IMR-90 (cell line): ENCODE data around the gene SMTNL1. TPM values are rescaled to one million over a fixed set of nuclear protein-coding genes. Genes with fewer than 3 reads are reported as not detected.

Experiments used
- ATAC-seq: fragments of 200-7000 bp; cut with Tn5 transposase; 2 replicates; pipeline ENCODE4 v1.9.1; 2020; ENCODE audit warnings: low read depth, mild to moderate bottlenecking, moderate library complexity
- BruUV-seq: library from RNA; stranded (reverse); fragments of 400-500 nt; replicated peaks from 2 replicates; lab custom pipeline; 2021; lab: Mats Ljungman, UMichigan
- CTCF ChIA-PET: fragments of 300-600 bp; formaldehyde crosslinking; extraction: SDS; loops from one replicate; lab custom pipeline; 2021; ENCODE audit warnings: antibody characterized with exemption; lab: Yijun Ruan, JAX
- POLR2A ChIA-PET: fragments of 300-600 bp; sonication (Branson Sonifier 250); formaldehyde crosslinking; loops from one replicate; lab custom pipeline; 2022; ENCODE audit warnings: antibody characterized with exemption; ENCODE audit not compliant: unreplicated experiment; lab: Charles Lee
- DNase-seq: peaks from one replicate; pipeline ENCODE4 v3.0.0; 2013
- H2AFZ ChIP-seq: replicated peaks from 2 replicates; pipeline ENCODE3; 2013; ENCODE audit warnings: low read length, mild to moderate bottlenecking; ENCODE audit not compliant: poor library complexity
- H2AK5ac ChIP-seq: 2 replicates; pipeline ENCODE4 v1.6.1; 2013; ENCODE audit warnings: low read depth, low read length, inconsistent platforms
- H2AK9ac ChIP-seq: replicated peaks from 2 replicates; pipeline ENCODE3; 2013; ENCODE audit warnings: mild to moderate bottlenecking, low read depth, low read length, moderate library complexity; ENCODE audit not compliant: poor library complexity
- H2BK120ac ChIP-seq: 2 replicates; pipeline ENCODE4 v1.6.1; 2013; ENCODE audit warnings: low read depth, low read length, inconsistent platforms
- H2BK15ac ChIP-seq: 3 replicates; pipeline ENCODE4 v1.6.1; 2013; ENCODE audit warnings: low read depth, low read length, inconsistent platforms
- H2BK20ac ChIP-seq: 2 replicates; pipeline ENCODE4 v1.6.1; 2013; ENCODE audit warnings: low read depth, mild to moderate bottlenecking, inconsistent platforms, low read length, moderate library complexity
- H2BK5ac ChIP-seq: 2 replicates; pipeline ENCODE4 v1.6.1; 2013; ENCODE audit warnings: mild to moderate bottlenecking, low read depth, low read length, inconsistent platforms; ENCODE audit not compliant: poor library complexity, severe bottlenecking
- H3K14ac ChIP-seq: replicated peaks from 2 replicates; pipeline ENCODE4 v1.6.1; 2013; ENCODE audit warnings: low read depth, low read length, inconsistent platforms
- H3K18ac ChIP-seq: 2 replicates; pipeline ENCODE4 v1.6.1; 2013; ENCODE audit warnings: low read depth, low read length, control low read depth
- H3K23ac ChIP-seq: 2 replicates; pipeline ENCODE4 v1.6.1; 2013; ENCODE audit warnings: low read depth, low read length, inconsistent platforms
- H3K27ac ChIP-seq: 2 replicates; pipeline ENCODE4 v1.5.1; 2013; ENCODE audit warnings: mild to moderate bottlenecking, control low read depth, low read length; ENCODE audit not compliant: insufficient read depth
- H3K27me3 ChIP-seq: 2 replicates; pipeline ENCODE4 v1.6.1; 2013; ENCODE audit warnings: low read length; ENCODE audit not compliant: control insufficient read depth, insufficient read depth
- H3K36me3 ChIP-seq: 2 replicates; pipeline ENCODE4 v1.6.1; 2013; ENCODE audit warnings: low read length, mixed read lengths; ENCODE audit not compliant: control insufficient read depth, insufficient read depth
- H3K4ac ChIP-seq: 2 replicates; pipeline ENCODE4 v1.6.1; 2013; ENCODE audit warnings: low read depth, low read length, inconsistent platforms
- H3K4me1 ChIP-seq: 2 replicates; pipeline ENCODE4 v1.6.1; 2013; ENCODE audit warnings: low read length, mixed read lengths; ENCODE audit not compliant: control insufficient read depth, insufficient read depth
- H3K4me2 ChIP-seq: 2 replicates; pipeline ENCODE4 v1.6.1; 2013; ENCODE audit warnings: low read depth, mild to moderate bottlenecking, control low read depth, low read length, moderate library complexity
- H3K4me3 ChIP-seq: 2 replicates; pipeline ENCODE4 v1.5.1; 2013; ENCODE audit warnings: low read depth, mild to moderate bottlenecking, control low read depth, low read length, moderate library complexity; ENCODE audit not compliant: insufficient read depth
- H3K56ac ChIP-seq: 2 replicates; pipeline ENCODE4 v1.6.1; 2013; ENCODE audit warnings: low read length, inconsistent platforms; ENCODE audit not compliant: insufficient read depth; ENCODE audit errors: extremely low read depth
- H3K79me1 ChIP-seq, 2 experiments: 2 replicates each; pipeline ENCODE4 v1.6.1; 2013; ENCODE audit warnings: low read length in 2 of 2, inconsistent platforms in 1 of 2, low read depth in 1 of 2
- H3K9ac ChIP-seq: 2 replicates; pipeline ENCODE4 v1.6.1; 2013; ENCODE audit warnings: low read depth, low read length, control low read depth
- H3K9me1 ChIP-seq: 2 replicates; pipeline ENCODE4 v1.6.1; 2013; ENCODE audit warnings: low read length, inconsistent platforms; ENCODE audit not compliant: insufficient read depth
- H3K9me3 ChIP-seq: 2 replicates; pipeline ENCODE4 v1.6.1; 2013; ENCODE audit warnings: low read length; ENCODE audit not compliant: control insufficient read depth, insufficient read depth
- H4K20me1 ChIP-seq: 2 replicates; pipeline ENCODE4 v1.6.1; 2013; ENCODE audit warnings: low read length, inconsistent platforms; ENCODE audit not compliant: insufficient read depth
- H4K5ac ChIP-seq: 2 replicates; pipeline ENCODE4 v1.6.1; 2013; ENCODE audit warnings: mild to moderate bottlenecking, low read depth, low read length, control low read depth
- H4K8ac ChIP-seq, 2 experiments: 2 replicates each; pipeline ENCODE4 v1.6.1; 2013; ENCODE audit warnings: low read depth in 2 of 2, low read length in 2 of 2, control low read depth in 1 of 2, inconsistent platforms in 1 of 2
- H4K91ac ChIP-seq: 2 replicates; pipeline ENCODE4 v1.6.1; 2013; ENCODE audit warnings: low read depth, low read length, inconsistent platforms; ENCODE audit not compliant: insufficient read depth
- NFE2L2 ChIP-seq: fragments of 150-350 bp; IDR thresholded peaks from 2 replicates; pipeline ENCODE4 v1.6.1; 2016; ENCODE audit warnings: low read depth, mild to moderate bottlenecking, low read length
- WGBS, 2 experiments: methylation state at CpG; one replicate each; pipeline versions ENCODE4 v1.1.5 to v1.1.7; 2013; ENCODE audit warnings: missing lambda C conversion rate in 2 of 2; ENCODE audit not compliant: insufficient read length in 1 of 2; ENCODE audit errors: extremely low coverage in 2 of 2; 5-methylcytosine and 5-hydroxymethylcytosine counted together
- dilution Hi-C: fragments of 300-500 bp; cut with HindIII; formaldehyde crosslinking; loops from one replicate; pipeline ENCODE4 v1.14.3; 2018; ENCODE audit warnings: low sequenced_read_pairs; ENCODE audit not compliant: unreplicated experiment
- in situ Hi-C: fragments of 300-500 bp; cut with MboI; formaldehyde crosslinking; loops from 3 replicates; pipeline ENCODE4 v1.14.3; 2019; ENCODE audit warnings: low sequenced_read_pairs, inconsistent platforms, mixed read lengths
- intact Hi-C: fragments of 100-400 bp; cut with micrococcal nuclease; formaldehyde crosslinking; loops from 2 replicates; pipeline ENCODE4 v1.10.0; 2022
- polyA plus RNA-seq, 3 experiments: library from polyadenylated mRNA; depleted of rRNA; stranded (reverse); fragments of >200 nt; gene quantifications; 2 replicates each; pipeline ENCODE4 v1.2.3, GENCODE V29; 2012; ENCODE audit warnings: low replicate concordance in 1 of 3
- total RNA-seq: library from RNA; depleted of rRNA; stranded (reverse); fragments of >200 nt; gene quantifications from 2 replicates; pipeline ENCODE4 v1.2.3, GENCODE V29; 2012

SMTNL1 gene
- total and polyA plus RNA-seq, 2 of the 4 experiments (the other 2 are of a cell fraction), result not detected

GRCh38 chr11:57545883-57546282 lies 8.5 kb downstream of the SMTNL1 start:
- no peak overlapping the region for H2AK9ac ChIP-seq
- DNase-seq (no peak), ATAC-seq (no peak)
- BruUV-seq, result no TSS peak
- H4K20me1 ChIP-seq, result no peaks in the 10 kb centered on the region
- H2AFZ ChIP-seq, result no peak overlapping the region
- H3K27me3 ChIP-seq, result peaks cover 11% of the 10 kb centered on the region
- no peak overlapping the region for H2BK15ac ChIP-seq
- H3K18ac ChIP-seq, result no peak overlapping the region
- CTCF ChIA-PET, result no interaction called here
- no peak overlapping the region for H2AK5ac ChIP-seq
- no peaks in the 10 kb centered on the region for H3K4me1 ChIP-seq
- H3K27ac ChIP-seq, result no peak overlapping the region
- TF ChIP-seq NFE2L2, result no peak
- no peaks in the 10 kb centered on the region for H3K9me1 ChIP-seq
- H2BK5ac ChIP-seq, result no peak overlapping the region
- H2BK120ac ChIP-seq, result no peak overlapping the region
- dilution Hi-C loops (no loop called here), intact Hi-C loops (no loop called here), in situ Hi-C loops (no loop called here)
- H3K4ac ChIP-seq, result no peak overlapping the region
- H3K14ac ChIP-seq, result no peak overlapping the region
- H3K9me3 ChIP-seq, result no peaks in the 10 kb centered on the region
- H3K4me3 ChIP-seq, result no peak overlapping the region
- H3K56ac ChIP-seq, result no peak overlapping the region
- H3K23ac ChIP-seq, result no peak overlapping the region
- peaks cover 15% of the 10 kb centered on the region for H3K36me3 ChIP-seq
- no peak overlapping the region for H3K4me2 ChIP-seq
- no peaks in the 10 kb centered on the region for H3K79me1 ChIP-seq
- no peak overlapping the region for H4K5ac ChIP-seq
- 80% methylated on average over 1 of the region's 13 CpGs; no CpG with 5 or more reads in 1 of the 2 experiments for WGBS, 2 experiments
- POLR2A ChIA-PET, result no interaction called here
- no peak overlapping the region for H4K8ac ChIP-seq
- no peak overlapping the region for H2BK20ac ChIP-seq
- no peak overlapping the region for H4K91ac ChIP-seq
- no peak overlapping the region for H3K9ac ChIP-seq
